ENCODE measurements around the gene SLX4IP.
"Not testable (repeated sequence)": the region's sequence is repeated elsewhere in the genome, so short reads cannot be mapped to it uniquely, and the experiment has no call there.

The SLX4IP gene

DNA sequence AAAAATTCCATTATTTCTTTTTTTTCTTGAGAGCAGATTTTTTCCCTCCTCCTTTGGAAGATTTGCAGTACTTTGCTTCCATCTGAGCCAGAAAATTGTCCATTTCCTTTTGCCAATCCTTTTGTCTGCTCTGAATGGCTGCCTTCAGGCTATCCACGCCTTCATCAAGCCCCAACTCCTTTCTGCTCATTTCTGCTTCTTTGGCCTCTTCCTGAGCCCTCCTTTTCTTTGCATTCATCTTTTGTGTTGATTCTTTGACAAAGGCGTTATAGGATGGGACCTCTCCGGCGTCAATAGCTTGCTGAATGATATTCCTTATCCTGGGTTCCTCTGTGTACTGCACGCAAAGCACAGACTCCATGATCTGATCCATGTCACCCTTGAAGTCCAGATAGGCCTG is 178.3 kb downstream of the SLX4IP start:
- not testable (repeated sequence) for DNase-seq

GRCh38 chr20:10613911-10614310 is 178.8 kb downstream of the SLX4IP start:
- no peak for DNase-seq

- DNase-seq = no peak
Observed at GRCh38 chr20:10616212-10616611, 181.1 kb downstream of the SLX4IP start.

GRCh38 chr20:10617549-10618133 is 182.5 kb downstream of the SLX4IP start:
- not testable (repeated sequence) for DNase-seq

GRCh38 chr20:10618611-10619245 is 183.6 kb downstream of the SLX4IP start:
- no peak for DNase-seq

GRCh38 chr20:10619427-10619826 is 184.3 kb downstream of the SLX4IP start:
- DNase-seq = no peak

- DNase-seq = no peak
Observed at GRCh38 chr20:10621149-10621548, 186.0 kb downstream of the SLX4IP start.

- no peak for DNase-seq
Observed at GRCh38 chr20:10622657-10623418, 187.7 kb downstream of the SLX4IP start.

- no peak for DNase-seq
Observed at GRCh38 chr20:10625641-10626040, 190.5 kb downstream of the SLX4IP start.

DNA sequence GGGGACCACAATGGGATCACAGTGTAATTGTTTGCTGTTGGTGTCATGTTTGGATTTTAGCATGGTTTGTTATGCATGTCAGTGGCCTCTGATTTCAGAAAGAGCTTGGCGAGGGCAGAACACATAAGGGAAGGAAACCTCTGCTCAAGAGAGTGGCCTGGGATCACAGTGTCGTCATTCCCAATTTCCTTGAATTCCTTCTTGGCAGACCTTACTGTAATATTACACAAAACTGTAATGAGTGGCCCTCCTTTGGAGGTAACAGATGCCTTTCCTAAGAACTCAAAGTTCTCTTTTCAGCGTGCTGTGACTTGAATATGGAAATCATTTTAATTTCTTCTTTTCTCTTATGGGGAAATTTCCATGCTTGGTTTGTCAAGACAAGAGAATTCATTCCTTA is 191.8 kb downstream of the SLX4IP start:
- DNase-seq = no peak

GRCh38 chr20:10629946-10630650 is 195.0 kb downstream of the SLX4IP start:
- DNase-seq = no peak

- no peak for DNase-seq
Observed at GRCh38 chr20:10631126-10631525, 196.0 kb downstream of the SLX4IP start.

- no peak for DNase-seq
Observed at GRCh38 chr20:10632721-10633509, 197.8 kb downstream of the SLX4IP start.

- DNase-seq = no peak
Observed at GRCh38 chr20:10633718-10634117, 198.6 kb downstream of the SLX4IP start.

DNA sequence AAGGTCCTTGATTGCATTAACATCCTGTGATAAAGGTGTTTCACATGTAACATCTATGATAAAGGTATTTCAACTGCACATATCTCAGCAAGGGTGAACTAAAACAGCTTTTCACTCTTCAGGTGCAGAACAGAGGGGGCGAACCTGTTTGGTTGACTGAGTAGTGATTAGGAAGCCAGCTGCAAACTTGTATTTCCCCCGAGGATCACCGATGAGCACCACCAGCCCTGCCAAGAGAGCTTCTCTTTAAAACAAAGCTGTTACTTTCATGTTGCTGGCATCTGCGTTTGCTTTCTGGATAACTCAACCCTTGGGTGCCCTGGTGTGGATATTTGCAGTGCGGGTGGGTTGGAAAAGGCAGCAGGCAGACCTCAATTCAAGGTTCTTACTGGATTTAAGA is 199.1 kb downstream of the SLX4IP start:
- DNase-seq = no peak

DNA sequence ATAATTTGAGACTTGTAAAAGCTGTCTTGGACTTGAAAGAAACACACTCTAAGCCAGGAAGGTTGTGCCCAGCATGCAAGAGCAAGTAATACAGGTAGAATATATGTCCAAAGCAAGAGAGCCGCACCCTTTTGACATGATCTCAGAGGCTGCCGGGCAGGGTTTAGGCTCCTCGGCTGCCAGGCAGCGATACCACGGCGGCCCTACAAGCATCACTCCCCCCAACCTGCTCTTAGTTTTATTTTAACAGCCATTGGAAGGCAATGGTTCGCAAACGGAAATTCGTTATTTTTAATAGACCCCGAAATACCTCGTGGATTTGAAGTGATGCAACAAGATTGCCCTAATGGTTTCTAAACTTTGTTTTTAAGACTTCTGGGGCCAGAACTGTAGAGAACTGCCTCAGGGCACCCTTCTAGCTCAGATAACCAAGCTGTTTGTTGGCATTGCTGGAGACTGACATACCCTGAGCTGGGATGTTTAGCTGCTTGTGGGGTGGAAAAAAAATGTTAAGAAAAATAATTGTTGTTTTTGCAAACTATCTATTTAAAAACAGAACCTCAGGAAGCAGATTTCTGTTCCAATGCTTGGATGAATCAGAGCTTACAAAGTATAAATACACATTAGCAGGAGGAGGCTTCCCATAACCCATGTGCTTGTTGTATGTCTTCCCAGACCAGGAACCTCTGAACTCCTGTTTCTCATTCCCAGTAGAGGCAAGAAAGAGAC is 199.7 kb downstream of the SLX4IP start:
- DNase-seq = no peak

DNA sequence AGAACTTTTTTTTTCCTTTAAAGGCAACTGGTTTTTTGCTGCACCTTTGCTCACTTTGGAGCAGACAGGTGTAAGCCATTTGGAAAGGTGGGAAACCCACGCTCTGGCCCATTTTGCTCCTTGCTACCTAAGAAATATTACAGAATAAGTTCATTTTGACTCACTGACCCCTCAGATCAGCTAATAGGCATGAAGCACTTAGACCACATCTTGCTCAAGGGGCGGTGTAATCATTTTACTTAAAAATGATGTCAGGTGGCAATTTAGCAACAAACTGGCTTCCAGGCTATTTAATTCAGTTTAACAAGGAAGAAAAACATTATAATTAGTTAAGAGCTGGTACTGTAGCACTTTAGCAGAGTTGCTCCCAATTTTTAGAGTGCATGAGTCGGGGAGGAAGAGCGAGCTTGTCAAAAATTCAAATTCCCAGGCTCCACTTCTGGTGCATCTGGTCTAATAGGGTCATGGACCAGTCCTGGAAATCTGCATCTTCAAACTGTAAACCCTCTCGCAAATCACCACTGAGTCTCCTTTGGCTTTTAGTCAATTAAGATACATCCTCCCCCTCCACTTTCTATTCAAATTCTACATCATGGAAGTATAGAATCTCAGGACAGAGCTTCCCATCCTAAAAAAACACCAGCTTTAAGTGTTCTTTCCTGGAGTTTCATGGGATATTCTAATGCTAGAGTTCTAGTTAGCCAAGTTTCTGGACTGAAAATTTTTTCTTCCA is 200.5 kb downstream of the SLX4IP start:
- DNase-seq = no peak

GRCh38 chr20:10636326-10636818 is 201.3 kb downstream of the SLX4IP start:
- no peak for DNase-seq

- no peak for DNase-seq
Observed at GRCh38 chr20:10637031-10637559, 202.0 kb downstream of the SLX4IP start.

GRCh38 chr20:10637563-10637962 is 202.5 kb downstream of the SLX4IP start:
- no peak for DNase-seq
